ENCODE measurements around the gene FAM222A.

DNA sequence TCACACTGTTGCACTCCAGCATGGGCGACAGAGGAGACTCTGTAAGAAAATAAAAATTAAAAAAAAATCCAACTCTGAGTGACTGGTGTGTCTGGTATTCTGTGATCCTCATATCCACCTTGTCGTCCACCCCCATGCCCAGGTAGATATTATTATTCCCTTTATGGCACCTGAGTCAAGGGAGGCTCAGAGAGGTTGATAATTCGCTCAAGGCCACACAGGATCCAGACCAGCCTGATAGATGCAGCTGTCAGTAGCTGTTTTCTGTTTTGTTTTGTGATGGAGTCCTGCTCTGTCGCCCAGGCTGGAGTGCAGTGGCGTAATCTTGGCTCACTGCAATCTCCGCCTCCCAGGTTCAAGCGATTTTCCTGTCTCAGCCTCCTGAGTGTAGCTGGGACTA is 14.8 kb upstream of the FAM222A start:
- TF ChIP-seq TP53 (CRISPR knock-in tag; IDR thresholded peaks at IDR 0.05): no peak
- TF ChIP-seq, protein P1, sequence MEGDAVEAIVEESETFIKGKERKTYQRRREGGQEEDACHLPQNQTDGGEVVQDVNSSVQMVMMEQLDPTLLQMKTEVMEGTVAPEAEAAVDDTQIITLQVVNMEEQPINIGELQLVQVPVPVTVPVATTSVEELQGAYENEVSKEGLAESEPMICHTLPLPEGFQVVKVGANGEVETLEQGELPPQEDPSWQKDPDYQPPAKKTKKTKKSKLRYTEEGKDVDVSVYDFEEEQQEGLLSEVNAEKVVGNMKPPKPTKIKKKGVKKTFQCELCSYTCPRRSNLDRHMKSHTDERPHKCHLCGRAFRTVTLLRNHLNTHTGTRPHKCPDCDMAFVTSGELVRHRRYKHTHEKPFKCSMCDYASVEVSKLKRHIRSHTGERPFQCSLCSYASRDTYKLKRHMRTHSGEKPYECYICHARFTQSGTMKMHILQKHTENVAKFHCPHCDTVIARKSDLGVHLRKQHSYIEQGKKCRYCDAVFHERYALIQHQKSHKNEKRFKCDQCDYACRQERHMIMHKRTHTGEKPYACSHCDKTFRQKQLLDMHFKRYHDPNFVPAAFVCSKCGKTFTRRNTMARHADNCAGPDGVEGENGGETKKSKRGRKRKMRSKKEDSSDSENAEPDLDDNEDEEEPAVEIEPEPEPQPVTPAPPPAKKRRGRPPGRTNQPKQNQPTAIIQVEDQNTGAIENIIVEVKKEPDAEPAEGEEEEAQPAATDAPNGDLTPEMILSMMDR (IDR thresholded peaks at IDR 0.05): no peak
- no peak for TF ChIP-seq CREB1 (CRISPR knock-in tag; IDR thresholded peaks at IDR 0.05)
- TF ChIP-seq ZNF263 (CRISPR knock-in tag; IDR thresholded peaks at IDR 0.05; ENCODE audit: low read depth): no peak
- TF ChIP-seq ATF1 (CRISPR knock-in tag; IDR thresholded peaks at IDR 0.05): no peak
- TF ChIP-seq KAT7 (CRISPR knock-in tag; IDR thresholded peaks at IDR 0.05; ENCODE audit: borderline replicate concordance): no peak
- TF ChIP-seq SP1 (CRISPR knock-in tag; conservative IDR thresholded peaks at IDR 0.05): no peak
- TF ChIP-seq IRF2 (CRISPR knock-in tag; IDR thresholded peaks at IDR 0.05; ENCODE audit: borderline replicate concordance, low read depth): no peak
- no peak for TF ChIP-seq ETV6 (CRISPR knock-in tag; IDR thresholded peaks at IDR 0.05)
- TF ChIP-seq, protein P2, sequence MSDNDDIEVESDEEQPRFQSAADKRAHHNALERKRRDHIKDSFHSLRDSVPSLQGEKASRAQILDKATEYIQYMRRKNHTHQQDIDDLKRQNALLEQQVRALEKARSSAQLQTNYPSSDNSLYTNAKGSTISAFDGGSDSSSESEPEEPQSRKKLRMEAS (CRISPR knock-in tag; IDR thresholded peaks at IDR 0.05): no peak

All from WTC11 (cell line).